CD8-positive, alpha-beta memory T cell (primary cell): ENCODE measurements around the gene OCA2. TPM values are rescaled to one million over a fixed set of nuclear protein-coding genes. Genes with fewer than 3 reads are reported as not detected.
A peak's percentile ranks its signal among the peaks of the same experiment; 100 is the strongest.

Experiments used
- CTCF ChIA-PET: fragments of 350-600 bp; sonication (Branson Sonifier 250); formaldehyde crosslinking; loops from one replicate; lab custom pipeline; 2021; ENCODE audit warnings: antibody characterized with exemption; lab: Charles Lee
- POLR2A ChIA-PET: fragments of 350-600 bp; sonication (Branson Sonifier 250); formaldehyde crosslinking; loops from one replicate; lab custom pipeline; 2021; ENCODE audit warnings: antibody characterized with exemption; lab: Charles Lee
- DNase-seq, 5 donors: peaks; one replicate each; pipeline versions ENCODE4 v3.0.0 to v3.0.0-alpha.2; 2020 to 2022; ENCODE audit warnings: mixed read lengths in 1 of 5
- H3K27ac ChIP-seq: one replicate; pipeline ENCODE4 v1.7.0; 2013; ENCODE audit warnings: low read depth, mild to moderate bottlenecking, low read length, moderate library complexity
- H3K27me3 ChIP-seq: 2 replicates; pipeline ENCODE4 v1.7.0; 2013; ENCODE audit warnings: low read length, mild to moderate bottlenecking; ENCODE audit not compliant: insufficient read depth, poor library complexity, severe bottlenecking
- H3K36me3 ChIP-seq: 2 replicates; pipeline ENCODE4 v1.7.0; 2013; ENCODE audit warnings: mild to moderate bottlenecking, low read length, moderate library complexity; ENCODE audit not compliant: insufficient read depth
- H3K4me1 ChIP-seq: 2 replicates; pipeline ENCODE4 v1.7.0; 2013; ENCODE audit warnings: mild to moderate bottlenecking, low read length, moderate library complexity; ENCODE audit not compliant: insufficient read depth
- H3K4me3 ChIP-seq: 2 replicates; pipeline ENCODE4 v1.7.0; 2013; ENCODE audit warnings: mild to moderate bottlenecking, low read length
- H3K9me3 ChIP-seq: 2 replicates; pipeline ENCODE4 v1.7.0; 2013; ENCODE audit warnings: mild to moderate bottlenecking, low read length
- H3K27ac Mint-ChIP-seq, 8 donors: one replicate each; pipeline ENCODE4 v1.8.0; 2020 to 2021; ENCODE audit warnings: mixed read lengths in 8 of 8, mild to moderate bottlenecking in 6 of 8, inconsistent platforms in 3 of 8, moderate library complexity in 3 of 8
- H3K27me3 Mint-ChIP-seq, 2 donors: one replicate each; pipeline ENCODE4 v1.8.0; 2020 to 2021; ENCODE audit warnings: mixed read lengths in 2 of 2, mild to moderate bottlenecking in 1 of 2, moderate library complexity in 1 of 2
- H3K36me3 Mint-ChIP-seq, 3 donors: one replicate each; pipeline ENCODE4 v1.8.0; 2020 to 2021; ENCODE audit warnings: mixed read lengths in 3 of 3, inconsistent platforms in 1 of 3, mild to moderate bottlenecking in 1 of 3
- H3K4me1 Mint-ChIP-seq, 3 donors: one replicate each; pipeline ENCODE4 v1.8.0; 2020 to 2021; ENCODE audit warnings: mixed read lengths in 3 of 3, inconsistent platforms in 1 of 3, mild to moderate bottlenecking in 1 of 3
- H3K4me3 Mint-ChIP-seq, 7 donors: one replicate each; pipeline ENCODE4 v1.8.0; 2020 to 2021; ENCODE audit warnings: mixed read lengths in 7 of 7, mild to moderate bottlenecking in 6 of 7, moderate library complexity in 4 of 7, inconsistent platforms in 2 of 7
- H3K9me3 Mint-ChIP-seq, 5 donors: one replicate each; pipeline ENCODE4 v1.8.0; 2020 to 2022; ENCODE audit warnings: mixed read lengths in 5 of 5, mild to moderate bottlenecking in 3 of 5, moderate library complexity in 2 of 5, inconsistent platforms in 1 of 5
- polyA plus RNA-seq: library from polyadenylated mRNA; unstranded; fragments of 300-500 nt; fragmentation: Illumina TruSeq; gene quantifications from one replicate; pipeline ENCODE4 v1.2.3, GENCODE V29; 2021
- total RNA-seq, 2 experiments: library from RNA; stranded (reverse); gene quantifications; one replicate each; pipeline ENCODE4 v1.2.3, GENCODE V29; 2021

The OCA2 gene
- total and polyA plus RNA-seq, 3 experiments from 2014 or later = not detected

- no peaks in the 10 kb centered on the region for H3K36me3 ChIP-seq
- Mint-ChIP-seq H3K36me3 (no peaks in the 10 kb centered on the region), H3K9me3 (peaks cover 0 to 4% (median 2%) of the 10 kb centered on the region in 5 donors), H3K27me3 (no peaks in the 10 kb centered on the region), H3K4me3 (no peak overlapping the region), H3K4me1 (no peaks in the 10 kb centered on the region), H3K27ac (peak overlapping the region in 1 of 8 donors; percentile 80)
- H3K27me3 ChIP-seq = no peaks in the 10 kb centered on the region
- H3K27ac ChIP-seq = no peak overlapping the region
- no peak overlapping the region for H3K4me3 ChIP-seq
- ChIA-PET CTCF (no interaction called here), POLR2A (no interaction called here)
- no peaks in the 10 kb centered on the region for H3K9me3 ChIP-seq
- DNase-seq = no peak
- H3K4me1 ChIP-seq = no peaks in the 10 kb centered on the region
Measured at GRCh38 chr15:27783678-27784077, 315.4 kb downstream of the OCA2 start.

DNA sequence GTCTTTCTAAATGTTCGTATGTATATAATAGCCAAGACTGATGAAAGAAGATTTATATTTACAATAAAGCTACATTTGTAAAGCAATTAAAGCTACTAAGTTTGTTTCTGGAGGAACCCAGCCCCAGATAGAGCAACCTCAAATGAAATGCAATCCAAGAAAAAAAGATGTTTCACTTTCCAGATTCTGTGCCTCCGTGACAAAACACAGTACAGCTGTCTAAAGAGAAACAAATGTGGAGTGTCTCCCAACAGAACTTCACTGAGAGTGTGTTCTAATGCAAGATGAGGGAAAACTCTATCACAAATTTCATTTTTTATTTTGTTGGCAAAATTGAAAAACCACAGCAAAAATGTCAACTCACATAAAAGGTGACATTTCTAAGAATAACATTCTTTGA lies 317.0 kb downstream of the OCA2 start:
- Mint-ChIP-seq H3K27me3 (no peaks in the 10 kb centered on the region), H3K36me3 (no peaks in the 10 kb centered on the region), H3K4me1 (no peaks in the 10 kb centered on the region), H3K9me3 (peaks cover 0 to 9% (median 2%) of the 10 kb centered on the region in 5 donors), H3K4me3 (no peak overlapping the region), H3K27ac (no peak overlapping the region)
- ChIA-PET POLR2A (no interaction called here), CTCF (no interaction called here)
- Histone ChIP-seq H3K27ac (no peak overlapping the region), H3K36me3 (no peaks in the 10 kb centered on the region), H3K4me1 (no peaks in the 10 kb centered on the region), H3K9me3 (no peaks in the 10 kb centered on the region), H3K27me3 (no peaks in the 10 kb centered on the region), H3K4me3 (no peak overlapping the region)
- no peak for DNase-seq

DNA sequence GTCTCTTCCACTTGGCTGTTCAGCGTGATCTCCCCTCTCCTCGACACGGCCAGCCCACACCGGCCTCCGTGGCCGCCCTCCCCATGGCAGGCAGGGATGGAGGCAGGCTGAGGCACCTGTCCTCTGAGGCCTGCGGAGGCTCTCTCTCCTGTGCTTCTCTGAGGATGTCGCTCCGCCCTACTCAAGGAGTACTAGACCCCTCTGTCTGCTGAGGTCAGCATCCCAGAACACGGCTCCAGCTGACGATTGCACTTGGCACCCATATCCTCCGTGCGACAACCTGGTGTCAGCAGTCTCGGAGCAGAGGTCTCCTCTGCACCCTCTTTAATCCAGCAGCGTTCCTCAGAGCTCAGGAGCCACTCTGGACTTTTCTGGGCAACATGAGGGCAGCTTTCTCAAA lies 322.6 kb downstream of the OCA2 start:
- H3K36me3 Mint-ChIP-seq = peaks cover 0 to 1% (median 0%) of the 10 kb centered on the region in 3 donors
- H3K4me1 ChIP-seq = no peaks in the 10 kb centered on the region
- H3K27ac ChIP-seq = no peak overlapping the region
- ChIA-PET POLR2A (no interaction called here), CTCF (no interaction called here)
- H3K36me3 ChIP-seq = no peaks in the 10 kb centered on the region
- H3K4me3 ChIP-seq = no peak overlapping the region
- H3K9me3 ChIP-seq = no peaks in the 10 kb centered on the region
- no peak overlapping the region for H3K4me3 Mint-ChIP-seq
- H3K9me3 Mint-ChIP-seq = peaks cover 4 to 16% (median 9%) of the 10 kb centered on the region in 5 donors
- DNase-seq = no peak
- no peaks in the 10 kb centered on the region for H3K27me3 ChIP-seq
- H3K4me1 Mint-ChIP-seq = no peaks in the 10 kb centered on the region
- H3K27ac Mint-ChIP-seq = no peak overlapping the region
- no peaks in the 10 kb centered on the region for H3K27me3 Mint-ChIP-seq

DNA sequence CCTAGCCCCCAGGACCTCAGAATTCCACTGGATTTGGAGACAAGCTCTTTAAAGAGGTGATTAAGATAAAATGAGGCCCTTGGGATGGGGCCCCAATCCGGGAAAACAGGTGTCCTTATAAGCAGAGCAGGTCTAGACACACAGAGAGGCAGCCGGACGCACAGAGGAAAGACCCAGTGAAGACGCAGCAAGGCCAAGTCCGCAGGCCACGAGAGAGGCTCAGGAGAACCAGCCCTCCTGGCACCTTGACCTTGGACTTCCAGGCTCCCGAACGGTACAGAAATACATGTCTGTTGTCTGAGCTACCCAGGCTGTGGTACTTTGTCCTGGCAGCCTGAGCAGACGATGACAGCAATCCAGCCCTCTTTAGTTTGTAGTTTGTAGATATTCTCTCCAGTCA lies 324.5 kb downstream of the OCA2 start:
- CTCF ChIA-PET = no interaction called here
- POLR2A ChIA-PET = no interaction called here
- Mint-ChIP-seq H3K36me3 (peaks cover 0 to 1% (median 0%) of the 10 kb centered on the region in 3 donors), H3K4me1 (no peaks in the 10 kb centered on the region), H3K27me3 (no peaks in the 10 kb centered on the region), H3K9me3 (peaks cover 4 to 16% (median 8%) of the 10 kb centered on the region in 5 donors), H3K27ac (no peak overlapping the region), H3K4me3 (no peak overlapping the region)
- H3K36me3 ChIP-seq = no peaks in the 10 kb centered on the region
- no peaks in the 10 kb centered on the region for H3K27me3 ChIP-seq
- no peak for DNase-seq
- no peak overlapping the region for H3K27ac ChIP-seq
- H3K4me3 ChIP-seq = no peak overlapping the region
- H3K4me1 ChIP-seq = no peaks in the 10 kb centered on the region
- no peaks in the 10 kb centered on the region for H3K9me3 ChIP-seq

GRCh38 chr15:27774191-27774590 lies 324.9 kb downstream of the OCA2 start:
- no peak overlapping the region for H3K27ac ChIP-seq
- CTCF ChIA-PET = no interaction called here
- no peaks in the 10 kb centered on the region for H3K9me3 ChIP-seq
- Mint-ChIP-seq H3K4me1 (no peaks in the 10 kb centered on the region), H3K27me3 (no peaks in the 10 kb centered on the region), H3K36me3 (peaks cover 0 to 1% (median 0%) of the 10 kb centered on the region in 3 donors), H3K4me3 (no peak overlapping the region), H3K9me3 (peaks cover 6 to 16% (median 8%) of the 10 kb centered on the region in 5 donors), H3K27ac (no peak overlapping the region)
- POLR2A ChIA-PET = no interaction called here
- H3K27me3 ChIP-seq = no peaks in the 10 kb centered on the region
- H3K4me3 ChIP-seq = no peak overlapping the region
- no peaks in the 10 kb centered on the region for H3K36me3 ChIP-seq
- DNase-seq = no peak
- H3K4me1 ChIP-seq = no peaks in the 10 kb centered on the region

DNA sequence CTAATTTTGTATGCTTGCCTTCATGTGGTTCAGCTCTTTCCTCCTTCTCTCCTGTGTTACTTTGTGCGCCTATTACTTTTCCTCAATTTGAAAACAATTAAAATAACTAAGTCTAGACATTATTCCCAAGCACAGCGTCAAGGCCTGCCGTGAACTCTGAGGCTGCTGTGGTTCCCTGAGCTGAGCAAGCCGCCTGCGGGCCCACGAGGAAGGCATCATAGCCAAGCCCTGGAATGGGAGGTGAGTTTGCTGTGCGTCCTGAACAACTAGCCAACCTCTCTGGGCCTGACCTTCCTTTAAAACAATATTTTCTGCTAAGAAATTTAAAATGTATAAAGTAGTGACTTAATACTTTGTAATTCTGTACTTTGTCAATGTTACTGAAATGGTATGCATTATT lies 327.2 kb downstream of the OCA2 start:
- Mint-ChIP-seq H3K36me3 (peaks cover 0 to 1% (median 0%) of the 10 kb centered on the region in 3 donors), H3K4me3 (no peak overlapping the region), H3K4me1 (no peaks in the 10 kb centered on the region), H3K27ac (no peak overlapping the region), H3K27me3 (no peaks in the 10 kb centered on the region), H3K9me3 (peaks cover 13 to 23% (median 15%) of the 10 kb centered on the region in 5 donors)
- no peak overlapping the region for H3K4me3 ChIP-seq
- no peaks in the 10 kb centered on the region for H3K36me3 ChIP-seq
- DNase-seq = no peak
- no peaks in the 10 kb centered on the region for H3K4me1 ChIP-seq
- H3K27ac ChIP-seq = no peak overlapping the region
- CTCF ChIA-PET = no interaction called here
- no peaks in the 10 kb centered on the region for H3K27me3 ChIP-seq
- no peaks in the 10 kb centered on the region for H3K9me3 ChIP-seq
- POLR2A ChIA-PET = no interaction called here

DNA sequence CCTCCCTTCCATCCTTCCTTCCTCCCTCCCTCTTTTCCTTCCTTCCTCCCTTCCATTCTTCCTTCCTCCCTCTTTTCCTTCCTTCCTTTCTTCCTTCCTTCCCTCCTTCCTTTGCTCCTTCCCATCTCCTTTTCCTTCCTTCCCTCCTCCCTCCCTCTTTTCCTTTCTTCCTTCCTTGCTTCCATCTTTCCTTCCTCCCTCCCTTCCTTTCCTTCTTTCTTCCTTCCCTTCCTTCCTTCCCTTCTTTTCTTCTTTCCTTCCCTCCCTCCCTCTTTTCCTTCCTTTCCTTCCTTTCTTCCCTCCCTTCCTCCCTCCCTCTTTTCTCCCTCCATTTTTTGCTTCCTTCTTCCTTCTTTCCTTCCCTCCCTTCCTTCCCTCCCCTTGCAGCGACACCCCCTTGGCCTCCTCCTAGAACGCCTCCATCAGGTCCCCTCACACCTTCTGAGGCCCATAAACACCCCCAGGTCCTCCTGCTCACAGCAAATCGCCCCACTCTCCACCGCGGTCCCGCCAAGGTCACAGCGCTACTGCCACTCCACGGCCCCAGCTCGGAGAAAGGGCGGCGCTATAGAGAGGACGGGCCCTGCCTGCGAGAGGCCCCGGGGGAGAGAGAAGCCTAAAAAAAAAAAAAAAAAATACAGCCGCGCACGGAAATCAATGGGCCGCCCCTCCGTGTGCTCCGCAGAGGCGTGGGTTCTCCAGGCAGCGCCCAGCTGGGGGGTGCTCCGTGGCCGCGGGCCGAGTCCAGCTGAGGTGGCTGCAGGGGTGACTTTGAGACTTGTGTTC lies 328.2 kb downstream of the OCA2 start:
- ChIA-PET POLR2A (no interaction called here), CTCF (no interaction called here)
- H3K4me1 ChIP-seq = no peaks in the 10 kb centered on the region
- Mint-ChIP-seq H3K4me1 (no peaks in the 10 kb centered on the region), H3K4me3 (no peak overlapping the region), H3K36me3 (peaks cover 0 to 1% (median 0%) of the 10 kb centered on the region in 3 donors), H3K27ac (no peak overlapping the region), H3K27me3 (no peaks in the 10 kb centered on the region), H3K9me3 (peaks cover 11 to 23% (median 13%) of the 10 kb centered on the region in 5 donors)
- H3K27ac ChIP-seq = no peak overlapping the region
- no peaks in the 10 kb centered on the region for H3K9me3 ChIP-seq
- no peaks in the 10 kb centered on the region for H3K36me3 ChIP-seq
- H3K27me3 ChIP-seq = no peaks in the 10 kb centered on the region
- no peak for DNase-seq
- H3K4me3 ChIP-seq = no peak overlapping the region

DNA sequence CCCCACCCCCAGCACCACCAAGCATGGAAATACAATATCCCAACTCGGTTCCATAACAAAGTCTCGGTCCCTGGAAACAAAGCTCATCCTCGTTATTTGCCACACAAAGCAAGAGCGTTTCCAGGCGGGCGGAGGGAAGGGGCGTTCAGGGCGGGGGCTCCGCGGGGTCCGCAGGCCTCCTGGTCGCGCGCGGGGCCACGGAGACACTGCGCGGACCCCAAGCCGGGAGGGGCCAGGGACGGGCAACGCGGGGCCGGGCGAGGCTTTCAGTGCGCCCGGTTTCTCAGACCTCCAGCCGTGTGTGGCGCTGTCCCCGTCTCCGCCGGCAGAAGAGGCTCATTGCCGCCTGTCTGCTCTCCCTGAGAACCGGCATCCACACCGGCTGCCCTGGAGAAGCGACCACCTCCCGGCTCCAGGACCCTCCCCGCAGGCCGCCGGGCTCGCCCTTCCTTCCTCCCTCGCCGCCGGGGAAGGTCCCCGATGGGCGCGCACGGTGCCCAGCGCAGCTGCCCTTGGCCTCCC lies 329.0 kb downstream of the OCA2 start:
- no peaks in the 10 kb centered on the region for H3K27me3 ChIP-seq
- H3K27ac Mint-ChIP-seq = no peak overlapping the region
- no peaks in the 10 kb centered on the region for H3K36me3 ChIP-seq
- no peaks in the 10 kb centered on the region for H3K4me1 Mint-ChIP-seq
- H3K4me3 ChIP-seq = no peak overlapping the region
- H3K4me1 ChIP-seq = no peaks in the 10 kb centered on the region
- H3K9me3 ChIP-seq = no peaks in the 10 kb centered on the region
- CTCF ChIA-PET = no interaction called here
- peaks cover 9 to 20% (median 16%) of the 10 kb centered on the region in 5 donors for H3K9me3 Mint-ChIP-seq
- POLR2A ChIA-PET = no interaction called here
- H3K27me3 Mint-ChIP-seq = no peaks in the 10 kb centered on the region
- H3K4me3 Mint-ChIP-seq = no peak overlapping the region
- peaks cover 0 to 1% (median 0%) of the 10 kb centered on the region in 3 donors for H3K36me3 Mint-ChIP-seq
- H3K27ac ChIP-seq = no peak overlapping the region
- no peak for DNase-seq
